H1 (cell line): ENCODE data around the gene GRIP1. TPM values are rescaled to one million over a fixed set of nuclear protein-coding genes. Genes with fewer than 3 reads are reported as not detected.

Source experiments
- ASH2L ChIP-seq: fragments of 200-600, 300-600 bp; sonication (generic); IDR thresholded peaks from one replicate; pipeline ENCODE4 v1.7.1; 2017; ENCODE audit warnings: low read length
- ATF2 ChIP-seq: IDR thresholded peaks from 2 replicates; pipeline ENCODE4 v1.6.1; 2012; ENCODE audit warnings: low read length, inconsistent platforms
- CREB1 ChIP-seq: IDR thresholded peaks from 2 replicates; pipeline ENCODE4 v1.6.1; 2012; ENCODE audit warnings: inconsistent platforms
- HDAC2 ChIP-seq, 2 experiments: fragments of 300-600 bp in 1 of 2; sonication (generic) in 1 of 2; IDR thresholded peaks; 2 replicates each; pipeline ENCODE4 v1.6.1; 2011 to 2012; ENCODE audit warnings: low read depth in 2 of 2, low read length in 2 of 2, mild to moderate bottlenecking in 2 of 2, moderate library complexity in 2 of 2, borderline replicate concordance in 1 of 2, inconsistent platforms in 1 of 2
- JUN ChIP-seq: IDR thresholded peaks from 2 replicates; pipeline ENCODE4 v1.6.1; 2011; ENCODE audit warnings: low read depth, mild to moderate bottlenecking, improper control_type of control experiment, low read length
- MAX ChIP-seq: IDR thresholded peaks from 2 replicates; pipeline ENCODE4 v1.6.1; 2012; ENCODE audit warnings: inconsistent platforms
- PHF8 ChIP-seq: fragments of 200-600 bp; sonication (generic); conservative IDR thresholded peaks from 2 replicates; pipeline ENCODE4 v1.7.1; 2012; ENCODE audit warnings: low read depth, mild to moderate bottlenecking, inconsistent platforms, low read length, moderate library complexity
- POLR2A ChIP-seq, 2 experiments: IDR thresholded peaks; 1 replicate in 1 of 2; 2 replicates in 1 of 2; pipeline ENCODE4 v1.6.1; 2011; ENCODE audit warnings: low read depth in 2 of 2, low read length in 2 of 2, mild to moderate bottlenecking in 2 of 2; ENCODE audit errors: control extremely low read depth in 1 of 2
- RAD21 ChIP-seq, 2 experiments: IDR thresholded peaks in 1 of 2; conservative IDR thresholded peaks in 1 of 2; 2 replicates each; pipeline ENCODE4 v1.6.1; 2011; ENCODE audit warnings: low read depth in 2 of 2, low read length in 2 of 2, improper control_type of control experiment in 1 of 2, inconsistent platforms in 1 of 2, mild to moderate bottlenecking in 1 of 2, moderate library complexity in 1 of 2
- SAP30 ChIP-seq: fragments of 300-600 bp; sonication (generic); IDR thresholded peaks from 2 replicates; pipeline ENCODE4 v1.7.1; 2012; ENCODE audit warnings: low read length, moderate library complexity, mild to moderate bottlenecking, inconsistent platforms; ENCODE audit not compliant: insufficient read depth, insufficient replicate concordance
- SIN3A ChIP-seq, 2 experiments: IDR thresholded peaks in 1 of 2; conservative IDR thresholded peaks in 1 of 2; 2 replicates each; pipeline ENCODE4 v1.6.1; 2011 to 2012; ENCODE audit warnings: low read length in 2 of 2, improper control_type of control experiment in 1 of 2, low read depth in 1 of 2, mild to moderate bottlenecking in 1 of 2
- SUZ12 ChIP-seq: fragments of 200-600 bp; sonication (generic); IDR thresholded peaks from 2 replicates; pipeline ENCODE4 v1.6.1; 2012; ENCODE audit warnings: mild to moderate bottlenecking, inconsistent platforms, low read length, moderate library complexity, mixed read lengths
- TAF7 ChIP-seq: optimal IDR thresholded peaks from 2 replicates; pipeline ENCODE3; 2011; ENCODE audit warnings: low read depth, mild to moderate bottlenecking, inconsistent platforms, low read length, moderate library complexity, borderline replicate concordance
- TBP ChIP-seq: IDR thresholded peaks from 2 replicates; pipeline ENCODE4 v1.6.1; 2011; ENCODE audit warnings: low read depth, low read length, improper control_type of control experiment
- YY1 ChIP-seq: IDR thresholded peaks from 2 replicates; pipeline ENCODE4 v1.6.1; 2011; ENCODE audit warnings: low read depth, mild to moderate bottlenecking, low read length
- polyA plus RNA-seq, 7 experiments: library from polyadenylated mRNA; depleted of rRNA in 3 of 7; stranded (reverse) in 5 of 7; unstranded in 2 of 7; fragments of >200 nt in 5 of 7; fragments of 200-250 nt in 2 of 7; gene quantifications; 1 replicate in 5 of 7; 2 replicates in 1 of 7; 4 replicates in 1 of 7; pipeline versions ENCODE4 v1.2.1 to v1.2.3, GENCODE V29; 2011 to 2013; ENCODE audit warnings: missing spikeins in 2 of 7, mixed read lengths in 2 of 7
- total RNA-seq: library from RNA; stranded (reverse); fragmentation: NEBNext Ultra II Directional; extraction: Animal tissue kit (Norgen Biotek cat#: 25700); gene quantifications from 2 replicates; pipeline ENCODE4 v1.2.1, GENCODE V29; 2021

The GRIP1 gene
- total and polyA plus RNA-seq, 2 of the 8 experiments (the other 6 are each of a cell fraction or from before 2014, with no cell fraction given), result 4.5 to 27.3 TPM

- TF ChIP-seq TBP (peak; percentile 77; the same call in 1 of the 2 replicates), PHF8 (peak; percentile 89), SAP30 (peak; percentile 69), ATF2 (no peak), RAD21 (IDR thresholded peaks at IDR 0.05 in 1 of 2, conservative IDR thresholded peaks at IDR 0.05 in 1 of 2; ENCODE audit: low read depth in 2 of 2, low read length in 2 of 2) (no peak), POLR2A (IDR thresholded peaks at IDR 0.05; ENCODE audit: control extremely low read depth in 1 of 2, low read depth in 2 of 2, low read length in 2 of 2) (peak; percentile 72 to 94), JUN (no peak), SIN3A (conservative IDR thresholded peaks at IDR 0.05 in 1 of 2, IDR thresholded peaks at IDR 0.05 in 1 of 2; ENCODE audit: low read depth in 1 of 2, low read length in 2 of 2) (peak in 1 of 2 experiments; percentile 59; a peak in 2 of 4 replicates), TAF7 (peak; percentile 64), SUZ12 (no peak), YY1 (peak; percentile 32; the same call in 1 of the 2 replicates), ASH2L (peak; percentile 87), CREB1 (peak; percentile 33; the same call in 1 of the 2 replicates), MAX (peak; percentile 65), HDAC2 (IDR thresholded peaks at IDR 0.05; ENCODE audit: borderline replicate concordance in 1 of 2, low read depth in 2 of 2, low read length in 2 of 2) (no peak)
- TF ChIP-seq, all 59 proteins: peak for 17
Observed at GRCh38 chr12:66301944-66302826, 376.7 kb downstream of the GRIP1 start, which contains the start of gene HELB (continued).
